ENCODE data around the gene LRMDA.

LRMDA gene

GRCh38 chr10:75939541-75939940 is 508.1 kb downstream of the LRMDA start:
- DNase-seq = no peak

- no peak for DNase-seq
These were observed 509.3 kb downstream of the LRMDA start for GRCh38 chr10:75940742-75941141.

- DNase-seq = no peak
These were observed 509.9 kb downstream of the LRMDA start for GRCh38 chr10:75941223-75941801.

- DNase-seq = no peak
These were observed 512.6 kb downstream of the LRMDA start for GRCh38 chr10:75944061-75944460.

- DNase-seq = no peak
These were observed 517.2 kb downstream of the LRMDA start for GRCh38 chr10:75948583-75948982.

- DNase-seq = no peak
These were observed 518.9 kb downstream of the LRMDA start for GRCh38 chr10:75950307-75950706.

GRCh38 chr10:75950997-75951589 is 519.7 kb downstream of the LRMDA start:
- no peak for DNase-seq

GRCh38 chr10:75951627-75952026 is 520.2 kb downstream of the LRMDA start:
- DNase-seq = no peak

- DNase-seq = no peak
These were observed 520.7 kb downstream of the LRMDA start for GRCh38 chr10:75952093-75952492.

GRCh38 chr10:75954486-75954885 is 523.1 kb downstream of the LRMDA start:
- DNase-seq = no peak

GRCh38 chr10:75955973-75956502 is 524.6 kb downstream of the LRMDA start:
- no peak for DNase-seq

- DNase-seq = no peak
These were observed 525.2 kb downstream of the LRMDA start for GRCh38 chr10:75956624-75957023.

- no peak for DNase-seq
These were observed 526.1 kb downstream of the LRMDA start for GRCh38 chr10:75957314-75958120.

GRCh38 chr10:75959209-75959608 is 527.8 kb downstream of the LRMDA start:
- DNase-seq = no peak

GRCh38 chr10:75959912-75960311 is 528.5 kb downstream of the LRMDA start:
- no peak for DNase-seq

- no peak for DNase-seq
These were observed 531.1 kb downstream of the LRMDA start for GRCh38 chr10:75962395-75963061.

GRCh38 chr10:75967491-75967890 is 536.1 kb downstream of the LRMDA start:
- no peak for DNase-seq

GRCh38 chr10:75969031-75969430 is 537.6 kb downstream of the LRMDA start:
- DNase-seq = no peak

- no peak for DNase-seq
These were observed 540.2 kb downstream of the LRMDA start for GRCh38 chr10:75971402-75972211.

GRCh38 chr10:75972491-75973276 is 541.3 kb downstream of the LRMDA start:
- DNase-seq = no peak

- DNase-seq = no peak
These were observed 542.7 kb downstream of the LRMDA start for GRCh38 chr10:75974080-75974479.

- no peak for DNase-seq
These were observed 545.3 kb downstream of the LRMDA start for GRCh38 chr10:75976681-75977080.

Measured in NCI-H524 treated with DMSO at 0.1 percent for 48 hours (cell line).